Activated naive CD8-positive, alpha-beta T cell treated with anti-CD3 and anti-CD28 coated beads, Interleukin-2, amount 10 ng/mL, durations not matched to agents 7 days and 5 days (primary cell): ENCODE results near the gene CCT3. TPM values are rescaled to one million over a fixed set of nuclear protein-coding genes. Genes with fewer than 3 reads are reported as not detected.
"Not testable (repeated sequence)": the region's sequence is repeated elsewhere in the genome, so short reads cannot be mapped to it uniquely, and the experiment has no call there.

Source experiments
- ATAC-seq: fragments of 150-1000 bp; cut with Tn5 transposase; one replicate; pipeline ENCODE4 v1.10.0; 2021; ENCODE audit warnings: low read depth, moderate library complexity
- POLR2A ChIA-PET: fragments of 350-600 bp; sonication (Branson Sonifier 250); formaldehyde crosslinking; loops from one replicate; lab custom pipeline; 2021; ENCODE audit warnings: antibody characterized with exemption; lab: Charles Lee
- DNase-seq: peaks from one replicate; pipeline ENCODE4 v3.0.0; 2021
- H3K27ac Mint-ChIP-seq: one replicate; pipeline ENCODE4 v1.8.0; 2022; ENCODE audit warnings: mild to moderate bottlenecking, mixed read lengths
- H3K27me3 Mint-ChIP-seq: one replicate; pipeline ENCODE4 v1.8.0; 2022; ENCODE audit warnings: mild to moderate bottlenecking, moderate library complexity, mixed read lengths
- H3K36me3 Mint-ChIP-seq: one replicate; pipeline ENCODE4 v1.8.0; 2021; ENCODE audit warnings: mild to moderate bottlenecking, mixed read lengths
- H3K4me1 Mint-ChIP-seq: one replicate; pipeline ENCODE4 v1.8.0; 2021; ENCODE audit warnings: mixed read lengths
- H3K4me3 Mint-ChIP-seq: one replicate; pipeline ENCODE4 v1.8.0; 2022; ENCODE audit warnings: mild to moderate bottlenecking, moderate library complexity, mixed read lengths
- H3K9me3 Mint-ChIP-seq: one replicate; pipeline ENCODE4 v1.8.0; 2021; ENCODE audit warnings: mixed read lengths
- total RNA-seq, 2 experiments: library from RNA; stranded (reverse); gene quantifications; one replicate each; pipeline ENCODE4 v1.2.3, GENCODE V29; 2021

Gene CCT3
- total RNA-seq, 2 experiments from 2014 or later = 163 to 165 TPM

DNA sequence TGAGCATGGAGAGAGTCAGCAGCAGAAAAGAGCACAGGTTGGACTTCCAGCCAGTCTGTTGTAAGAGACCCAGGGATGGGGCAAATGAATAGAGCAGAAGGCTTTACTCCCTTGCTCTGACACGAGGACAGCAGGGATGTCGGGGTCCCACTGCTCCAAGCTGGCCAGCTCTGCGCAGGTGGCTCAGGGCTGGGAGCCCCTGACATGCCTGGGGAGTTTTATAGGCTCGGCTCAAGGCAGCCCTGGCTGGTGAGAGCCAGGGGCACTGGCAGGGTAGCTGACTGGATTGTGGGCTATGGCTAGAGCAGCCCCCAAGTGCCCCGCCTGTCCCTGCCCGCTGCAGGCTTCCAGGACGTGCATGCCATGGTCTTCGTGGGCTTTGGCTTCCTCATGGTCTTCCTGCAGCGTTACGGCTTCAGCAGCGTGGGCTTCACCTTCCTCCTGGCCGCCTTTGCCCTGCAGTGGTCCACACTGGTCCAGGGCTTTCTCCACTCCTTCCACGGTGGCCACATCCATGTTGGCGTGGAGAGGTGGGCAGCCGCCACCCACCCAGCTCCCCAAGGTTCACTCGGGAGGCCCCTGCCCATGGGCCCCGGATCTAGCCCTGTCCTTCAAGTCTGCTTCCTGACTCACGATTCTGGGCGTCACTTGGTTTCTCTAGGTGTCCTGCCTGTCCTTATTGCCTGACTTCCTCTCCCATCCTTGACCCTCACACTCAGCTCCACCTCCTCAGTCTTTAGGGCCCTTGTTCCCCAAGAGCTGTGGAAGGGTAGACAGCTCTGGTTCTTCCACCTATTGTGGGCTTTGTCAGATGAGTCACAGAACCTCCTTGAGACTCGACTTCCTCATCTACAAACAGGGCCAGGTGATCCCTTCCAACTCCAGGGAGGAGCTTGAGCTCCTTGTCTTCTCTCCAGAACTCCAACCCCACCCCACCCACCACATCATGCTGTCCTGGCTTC, 39.1 kb upstream of the CCT3 start:
- Mint-ChIP-seq H3K36me3 (no peaks in the 10 kb centered on the region), H3K4me1 (no peaks in the 10 kb centered on the region), H3K9me3 (no peaks in the 10 kb centered on the region), H3K4me3 (no peak overlapping the region), H3K27ac (no peak overlapping the region), H3K27me3 (peaks cover 30% of the 10 kb centered on the region)
- POLR2A ChIA-PET = no interaction called here
- no peak for ATAC-seq
- DNase-seq = no peak

- POLR2A ChIA-PET = no interaction called here
- no peak overlapping the region for H3K4me3 Mint-ChIP-seq
- H3K27me3 Mint-ChIP-seq = peaks cover 40% of the 10 kb centered on the region
- ATAC-seq = no peak
- no peak for DNase-seq
- H3K4me1 Mint-ChIP-seq = no peaks in the 10 kb centered on the region
- no peaks in the 10 kb centered on the region for H3K36me3 Mint-ChIP-seq
- no peaks in the 10 kb centered on the region for H3K9me3 Mint-ChIP-seq
- H3K27ac Mint-ChIP-seq = no peak overlapping the region
Measured at GRCh38 chr1:156376146-156376545, 38.1 kb upstream of the CCT3 start.

DNA sequence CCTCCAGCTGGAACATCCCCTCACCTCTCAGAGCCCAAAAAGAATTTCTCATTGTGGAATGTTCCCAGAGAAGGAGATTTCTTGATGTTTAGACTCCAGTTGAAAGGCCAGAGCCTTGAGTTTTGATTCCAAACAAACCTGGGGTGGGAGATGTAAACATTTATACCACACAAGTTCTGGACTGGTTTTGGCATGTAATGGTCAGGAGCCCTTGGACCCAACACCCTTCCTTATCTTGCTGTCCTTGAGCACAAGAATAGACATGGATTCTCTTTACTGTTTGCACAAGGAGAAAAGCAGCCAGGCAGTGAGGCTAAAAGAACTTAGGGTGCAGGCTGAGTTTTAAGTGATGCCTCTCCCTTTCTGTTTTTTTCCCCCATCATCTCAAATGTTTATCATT, 35.5 kb upstream of the CCT3 start:
- Mint-ChIP-seq H3K4me3 (no peak overlapping the region), H3K27me3 (peaks cover 57% of the 10 kb centered on the region), H3K4me1 (peaks cover 4% of the 10 kb centered on the region), H3K36me3 (no peaks in the 10 kb centered on the region), H3K27ac (no peak overlapping the region), H3K9me3 (no peaks in the 10 kb centered on the region)
- DNase-seq = no peak
- POLR2A ChIA-PET = no interaction called here
- no peak for ATAC-seq

DNA sequence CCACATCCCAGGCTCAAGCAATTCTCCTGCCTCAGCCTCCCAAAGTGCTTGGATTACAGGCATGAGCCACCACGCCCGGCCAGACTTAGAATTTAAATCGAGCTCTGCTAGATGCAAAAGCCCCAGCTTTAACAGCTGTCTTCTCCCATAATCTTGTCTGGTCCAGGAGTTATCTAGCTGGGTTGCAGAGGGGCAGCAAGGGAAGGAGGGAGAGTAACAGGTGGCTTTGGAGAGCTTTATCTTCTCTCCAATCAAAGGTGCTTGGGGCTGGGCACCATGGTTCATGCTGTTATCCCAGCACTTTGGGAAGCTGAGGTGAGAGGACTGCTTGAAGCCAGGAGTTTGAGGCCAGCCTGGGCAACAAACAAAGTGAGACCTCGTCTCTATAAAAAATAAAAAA, 34.8 kb upstream of the CCT3 start:
- Mint-ChIP-seq H3K9me3 (no peaks in the 10 kb centered on the region), H3K27ac (no peak overlapping the region), H3K4me3 (no peak overlapping the region), H3K27me3 (peaks cover 64% of the 10 kb centered on the region), H3K4me1 (peaks cover 4% of the 10 kb centered on the region), H3K36me3 (no peaks in the 10 kb centered on the region)
- POLR2A ChIA-PET = no interaction called here
- ATAC-seq (no peak), DNase-seq (no peak)

DNA sequence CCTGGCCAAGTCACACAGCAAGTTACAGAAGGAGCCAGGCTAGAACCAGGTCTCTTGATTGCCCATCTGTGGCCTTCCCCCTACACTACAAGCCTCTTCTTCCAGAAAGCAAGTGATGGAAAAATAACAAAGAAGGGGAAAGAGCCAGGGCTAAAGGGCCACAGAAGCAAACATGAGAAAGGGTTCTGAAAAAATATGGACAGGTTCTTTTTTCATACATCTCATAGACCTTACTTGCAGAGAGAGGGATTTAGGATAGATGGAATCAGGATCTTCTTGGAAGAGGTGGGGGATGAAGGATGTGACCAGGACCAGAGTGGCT, 34.1 kb upstream of the CCT3 start:
- DNase-seq (no peak), ATAC-seq (no peak)
- H3K27me3 Mint-ChIP-seq = peaks cover 69% of the 10 kb centered on the region
- H3K4me3 Mint-ChIP-seq = no peak overlapping the region
- no peaks in the 10 kb centered on the region for H3K36me3 Mint-ChIP-seq
- H3K9me3 Mint-ChIP-seq = no peaks in the 10 kb centered on the region
- POLR2A ChIA-PET = no interaction called here
- peaks cover 4% of the 10 kb centered on the region for H3K4me1 Mint-ChIP-seq
- H3K27ac Mint-ChIP-seq = no peak overlapping the region

- Mint-ChIP-seq H3K36me3 (no peaks in the 10 kb centered on the region), H3K9me3 (no peaks in the 10 kb centered on the region), H3K27me3 (peaks cover 70% of the 10 kb centered on the region), H3K4me3 (no peak overlapping the region), H3K4me1 (peaks cover 4% of the 10 kb centered on the region), H3K27ac (no peak overlapping the region)
- DNase-seq = no peak
- ATAC-seq = no peak
- POLR2A ChIA-PET = no interaction called here
Measured at GRCh38 chr1:156371553-156372264, 33.6 kb upstream of the CCT3 start.

DNA sequence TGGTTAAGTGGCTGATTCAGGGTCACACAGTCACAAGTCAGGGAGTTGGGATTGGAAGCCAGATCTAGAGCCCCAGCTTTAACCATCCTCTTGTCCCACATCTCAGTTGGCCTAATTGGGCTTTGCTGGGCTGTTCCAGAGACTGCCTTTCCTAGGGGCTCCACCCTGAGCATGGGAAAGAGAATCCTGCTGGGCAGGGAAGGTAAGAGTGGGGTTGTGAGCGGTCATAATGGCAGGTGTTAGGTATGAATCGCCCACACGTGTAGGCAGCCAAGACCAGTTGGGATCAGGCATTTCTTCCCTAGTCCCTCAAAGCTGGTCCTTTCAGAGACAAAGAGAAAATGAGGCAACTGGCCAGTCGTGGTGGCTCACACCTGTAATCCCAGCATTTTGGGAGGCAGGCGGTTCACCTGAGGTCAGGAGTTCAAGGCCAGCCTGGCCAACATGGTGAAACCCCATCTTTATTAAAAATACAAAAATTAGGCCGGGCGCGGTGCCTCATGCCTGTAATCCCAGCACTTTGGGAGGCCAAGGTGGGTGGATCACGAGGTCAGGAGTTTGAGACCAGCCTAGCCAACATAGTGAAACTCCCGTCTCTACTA, 31.7 kb upstream of the CCT3 start:
- H3K27me3 Mint-ChIP-seq = peaks cover 79% of the 10 kb centered on the region

DNA sequence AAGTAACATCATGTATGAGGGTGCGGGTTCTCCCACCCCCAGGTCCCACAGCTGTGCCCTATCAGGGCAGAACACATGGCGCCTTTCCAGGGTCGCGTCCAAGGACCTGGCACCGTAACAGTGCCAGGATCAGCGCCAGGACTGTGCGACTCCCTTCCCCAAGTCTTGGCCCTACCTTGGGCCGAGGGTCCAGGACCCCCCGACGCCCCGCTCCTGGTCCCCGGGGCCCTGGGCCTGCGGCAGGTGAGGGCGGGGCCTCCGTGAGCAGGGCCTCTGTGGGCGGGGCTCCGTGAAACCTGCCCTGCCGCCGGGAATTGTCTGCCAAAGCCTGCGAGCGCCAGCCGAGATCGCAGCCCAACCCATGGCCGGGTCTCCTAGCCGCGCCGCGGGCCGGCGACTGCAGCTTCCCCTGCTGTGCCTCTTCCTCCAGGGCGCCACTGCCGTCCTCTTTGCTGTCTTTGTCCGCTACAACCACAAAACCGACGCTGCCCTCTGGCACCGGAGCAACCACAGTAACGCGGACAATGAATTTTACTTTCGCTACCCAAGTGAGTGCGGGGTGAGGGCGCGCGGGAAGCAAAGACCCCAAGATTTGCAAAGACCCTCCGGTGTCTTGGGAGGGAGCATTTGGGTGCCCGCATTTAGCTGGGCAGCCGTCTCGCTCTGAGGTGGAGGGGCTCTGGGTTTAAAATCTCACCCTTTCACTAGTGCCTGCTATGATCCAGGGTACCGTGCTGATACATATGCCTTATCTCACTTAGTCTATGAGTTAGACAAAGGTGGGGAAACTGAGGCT, 31.0 kb upstream of the CCT3 start, which contains the start of gene RHBG:
RHBG (plus strand) TSS at position 323 of the 796 bp plus-strand sequence; CDS start at position 362, 39 bp downstream.
- Mint-ChIP-seq H3K4me3 (peak within 1 kb of the TSS; percentile 61), H3K9me3 (no peaks in the 10 kb centered on the region), H3K27me3 (peaks cover 81% of the 10 kb centered on the region), H3K4me1 (peaks cover 4% of the 10 kb centered on the region), H3K27ac (no peak within 1 kb of the TSS), H3K36me3 (no peaks in the 10 kb centered on the region)
- DNase-seq = no peak
- POLR2A ChIA-PET = no interaction called here
- ATAC-seq = no peak

More for the DNA sequence above, 31.7 kb upstream of the CCT3 start:
- H3K27ac Mint-ChIP-seq, H3K9me3 Mint-ChIP-seq, POLR2A ChIA-PET, H3K4me1 Mint-ChIP-seq, H3K4me3 Mint-ChIP-seq, H3K36me3 Mint-ChIP-seq, ATAC-seq, DNase-seq: not testable (repeated sequence)

DNA sequence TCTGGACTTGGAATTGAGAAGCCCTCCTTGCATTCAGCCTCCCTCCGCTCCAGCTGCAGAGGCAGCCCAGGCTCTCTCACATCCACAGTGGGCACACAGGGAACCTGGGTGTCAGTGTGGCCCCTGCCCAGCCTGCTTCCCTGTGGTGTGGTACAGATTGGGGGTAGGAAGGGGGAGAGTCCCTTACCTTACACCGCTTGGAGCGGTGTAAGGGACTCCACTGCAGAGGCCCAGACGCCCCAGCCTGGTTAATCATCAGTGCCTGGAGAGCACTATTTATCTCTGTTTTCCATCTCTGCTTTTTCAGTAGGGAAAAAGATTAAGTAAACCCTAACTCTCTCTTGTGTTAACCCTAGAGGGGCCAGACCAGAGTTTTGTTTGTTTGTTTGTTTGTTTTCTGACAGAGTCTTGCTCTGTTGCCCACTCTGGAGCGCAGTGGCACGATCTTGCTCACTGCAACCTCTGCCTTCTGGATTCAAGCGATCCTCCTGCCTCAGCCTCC, 30.1 kb upstream of the CCT3 start:
- H3K36me3 Mint-ChIP-seq = no peaks in the 10 kb centered on the region
- no peaks in the 10 kb centered on the region for H3K9me3 Mint-ChIP-seq
- peaks cover 4% of the 10 kb centered on the region for H3K4me1 Mint-ChIP-seq
- no peak overlapping the region for H3K27ac Mint-ChIP-seq
- DNase-seq = no peak
- peaks cover 79% of the 10 kb centered on the region for H3K27me3 Mint-ChIP-seq
- POLR2A ChIA-PET = no interaction called here
- ATAC-seq = no peak
- H3K4me3 Mint-ChIP-seq = no peak overlapping the region

GRCh38 chr1:156367383-156368156, 29.5 kb upstream of the CCT3 start:
- Mint-ChIP-seq H3K27ac (no peak overlapping the region), H3K36me3 (no peaks in the 10 kb centered on the region), H3K4me3 (no peak overlapping the region), H3K27me3 (peaks cover 73% of the 10 kb centered on the region), H3K4me1 (peaks cover 4% of the 10 kb centered on the region), H3K9me3 (no peaks in the 10 kb centered on the region)
- POLR2A ChIA-PET = no interaction called here
- DNase-seq = no peak
- no peak for ATAC-seq

- Mint-ChIP-seq H3K4me3 (no peak overlapping the region), H3K27me3 (peaks cover 63% of the 10 kb centered on the region), H3K27ac (no peak overlapping the region), H3K4me1 (peaks cover 4% of the 10 kb centered on the region), H3K9me3 (no peaks in the 10 kb centered on the region), H3K36me3 (no peaks in the 10 kb centered on the region)
- DNase-seq (no peak), ATAC-seq (no peak)
- POLR2A ChIA-PET = interaction anchor here (0.5 kb wide), 1 partner anchor 88 kb away, joined by 3 read pairs; no protein-coding TSS in a partner anchor
Measured at GRCh38 chr1:156366378-156367166, 28.5 kb upstream of the CCT3 start.

- H3K36me3 Mint-ChIP-seq = no peaks in the 10 kb centered on the region
Measured at GRCh38 chr1:156365754-156366153, 27.7 kb upstream of the CCT3 start.

More at GRCh38 chr1:156365754-156366153, 27.7 kb upstream of the CCT3 start:
- ATAC-seq (no peak), DNase-seq (no peak)
- no peak overlapping the region for H3K27ac Mint-ChIP-seq
- H3K4me1 Mint-ChIP-seq = peaks cover 4% of the 10 kb centered on the region
- no peaks in the 10 kb centered on the region for H3K9me3 Mint-ChIP-seq
- no peak overlapping the region for H3K4me3 Mint-ChIP-seq
- POLR2A ChIA-PET = no interaction called here
- H3K27me3 Mint-ChIP-seq = peaks cover 55% of the 10 kb centered on the region
